HG02973 (cell line): ENCODE results near the gene TMEM186.
"Not testable (repeated sequence)": the region's sequence is repeated elsewhere in the genome, so short reads cannot be mapped to it uniquely, and the experiment has no call there.

ENCODE experiments used
- ATAC-seq: cut with Tn5 transposase; IDR thresholded peaks from one replicate; pipeline ENCODE4 v1.9.1; 2021; ENCODE audit warnings: moderate library complexity; ENCODE audit not compliant: unreplicated experiment

TMEM186 gene, protein sequence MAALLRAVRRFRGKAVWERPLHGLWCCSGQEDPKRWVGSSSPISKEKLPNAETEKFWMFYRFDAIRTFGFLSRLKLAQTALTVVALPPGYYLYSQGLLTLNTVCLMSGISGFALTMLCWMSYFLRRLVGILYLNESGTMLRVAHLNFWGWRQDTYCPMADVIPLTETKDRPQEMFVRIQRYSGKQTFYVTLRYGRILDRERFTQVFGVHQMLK

DNA sequence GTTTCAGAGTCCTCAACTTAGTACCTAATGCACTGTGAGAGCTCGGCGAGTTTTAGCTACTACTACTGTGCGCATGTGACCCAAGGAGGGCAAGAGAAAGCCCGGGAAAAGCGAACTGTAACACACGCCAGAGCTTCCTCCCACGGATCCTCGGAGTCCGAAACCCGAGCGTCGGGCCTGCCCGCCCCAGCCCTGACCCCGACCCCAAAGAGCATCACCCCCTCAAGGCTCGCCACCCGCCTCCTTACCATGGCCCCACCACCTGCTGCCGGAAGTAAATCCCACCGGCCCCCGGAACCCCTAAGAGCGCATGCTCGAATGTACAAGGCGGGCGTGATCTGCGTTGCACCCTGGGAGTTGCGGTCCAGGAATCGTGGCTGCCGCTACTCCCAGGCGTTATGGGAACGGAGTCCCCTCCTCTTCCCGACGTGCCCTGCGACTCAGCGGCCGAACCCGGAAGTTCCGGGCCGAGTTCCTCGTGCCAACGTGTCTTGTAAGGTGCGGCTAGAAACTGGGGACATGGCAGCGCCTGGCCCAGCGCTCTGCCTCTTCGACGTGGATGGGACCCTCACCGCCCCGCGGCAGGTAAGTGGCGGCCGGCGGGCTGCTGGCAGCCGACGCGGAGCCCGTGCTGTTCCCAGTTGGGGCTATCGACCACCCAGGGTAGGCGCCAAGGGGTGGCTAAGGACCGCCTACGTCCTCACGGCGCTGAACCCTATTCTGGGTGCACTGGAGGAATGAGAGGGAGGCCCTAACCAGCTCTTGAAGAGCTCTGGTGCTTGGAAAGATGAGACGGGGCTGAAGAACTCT is at the start of gene TMEM186, which contains the start of gene PMM2:
TSS of gene TMEM186 (minus strand) at position 276 of the 810 bp plus-strand sequence. CDS start at position 251, 25 bp downstream.
TSS of gene PMM2 (plus strand) at position 476 of the 810 bp plus-strand sequence. CDS start at position 520, 44 bp downstream.
- ATAC-seq = peak; percentile 92

DNA sequence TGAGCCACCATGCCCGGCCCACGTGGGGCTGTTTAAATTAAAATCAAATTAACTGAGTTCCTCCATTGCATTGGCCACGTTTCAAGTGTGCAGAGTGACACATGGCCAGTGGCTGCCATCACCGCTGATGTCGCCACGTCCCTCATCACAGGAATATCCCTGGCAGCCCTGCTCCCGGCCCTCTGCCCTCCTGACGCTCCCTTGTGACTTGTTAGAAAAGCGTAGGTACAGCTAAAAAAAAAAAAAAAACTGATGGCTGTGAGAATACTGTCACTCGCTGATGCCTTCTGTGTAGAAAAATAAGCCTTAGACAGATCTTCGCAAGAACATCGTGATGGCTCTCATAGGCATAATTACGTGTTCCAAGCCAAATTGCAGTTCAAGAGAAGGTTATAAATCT is 49.7 kb upstream of the TMEM186 start:
- no peak for ATAC-seq

DNA sequence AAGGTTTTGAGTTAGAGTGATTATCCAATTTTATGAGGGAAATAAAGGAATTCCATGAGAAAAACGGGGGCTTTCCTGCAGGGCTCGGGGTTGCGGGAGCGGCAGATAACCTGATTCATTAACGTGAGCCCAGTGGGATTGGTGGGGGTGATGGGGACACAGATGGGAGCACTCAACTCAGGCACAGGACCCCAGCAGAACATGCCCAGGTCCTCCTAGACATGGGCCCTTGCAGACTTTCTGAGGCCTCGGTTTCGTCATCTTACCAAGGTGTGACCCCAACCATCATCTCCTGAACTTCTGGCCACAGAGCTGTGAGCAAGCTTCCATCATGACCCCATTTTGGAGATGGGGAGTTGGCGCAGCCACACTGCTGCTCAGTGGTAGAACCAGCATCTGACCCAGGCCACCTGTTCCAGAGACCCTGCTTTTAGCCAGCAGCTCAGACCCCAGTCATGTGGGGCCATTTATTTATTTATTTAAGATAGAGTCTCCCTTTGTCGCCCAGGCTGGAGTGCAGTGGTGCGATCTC is 49.0 kb upstream of the TMEM186 start:
- no peak for ATAC-seq

DNA sequence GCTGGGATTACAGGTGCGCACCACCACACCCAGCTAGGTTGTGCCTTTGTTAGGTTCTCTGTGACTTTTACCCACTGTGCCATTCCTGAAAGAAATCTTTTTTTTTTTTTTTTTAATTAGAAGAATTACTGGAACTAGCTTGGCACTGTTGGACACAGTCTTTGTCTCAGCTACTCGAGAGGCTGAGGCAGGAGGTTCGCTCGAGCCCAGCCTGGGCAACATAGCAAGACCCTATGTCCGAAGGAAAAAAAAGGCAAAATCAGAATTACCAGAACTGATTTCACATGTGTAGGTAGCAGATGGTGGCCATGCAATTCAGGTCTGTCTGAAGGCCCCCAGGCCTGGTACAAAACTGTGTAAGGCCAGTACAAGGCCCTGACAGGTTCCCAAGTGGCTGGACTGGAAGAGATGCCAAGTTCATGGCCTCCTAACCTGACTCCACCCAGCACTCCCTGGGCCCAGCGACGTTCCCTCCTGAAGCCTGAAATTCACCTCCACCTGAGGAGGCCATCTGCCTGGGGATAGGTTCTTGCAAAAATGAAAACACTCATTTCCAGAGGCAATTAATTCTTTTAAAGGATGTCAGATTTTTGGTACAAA is 48.4 kb upstream of the TMEM186 start:
- ATAC-seq = no peak

DNA sequence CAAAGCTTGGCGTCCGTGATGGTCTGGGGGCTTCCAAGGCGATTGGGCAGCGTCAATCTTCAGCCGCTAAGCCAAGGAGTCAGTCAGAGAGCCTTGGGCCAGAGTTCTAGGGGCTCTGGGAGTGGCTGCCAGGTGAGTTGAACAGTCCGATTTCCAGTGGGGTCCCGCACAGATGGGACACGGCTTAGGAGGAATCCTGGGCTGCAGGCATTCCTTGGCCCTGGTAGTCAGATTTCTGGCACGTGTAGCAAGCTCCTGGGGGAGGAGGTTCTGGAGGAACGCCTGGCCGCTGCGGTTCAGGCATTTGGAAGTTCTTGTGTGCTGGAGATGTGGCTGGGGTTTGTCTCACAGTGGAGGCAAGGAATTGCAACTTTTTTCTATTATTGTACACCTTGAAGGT is 45.9 kb upstream of the TMEM186 start:
- ATAC-seq = not testable (repeated sequence)

DNA sequence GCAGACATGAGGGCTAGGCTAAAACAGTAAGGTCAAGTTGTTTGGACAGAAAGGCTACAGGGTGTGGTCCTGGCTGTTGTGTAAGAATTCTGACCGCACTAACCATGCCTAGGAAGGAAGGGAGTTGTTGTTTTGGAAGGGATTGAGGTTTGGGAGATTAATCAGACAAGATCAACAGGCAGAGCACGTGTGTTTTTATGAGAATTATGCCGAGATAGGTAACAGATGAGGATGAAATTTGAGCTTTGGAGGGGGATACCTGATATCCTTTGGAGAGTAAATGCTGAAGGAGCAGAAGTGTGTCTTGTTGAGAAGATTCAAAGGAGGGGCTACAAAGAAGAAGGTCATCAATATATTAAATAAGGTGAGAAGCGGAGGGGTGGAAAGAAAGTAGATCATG is 44.6 kb upstream of the TMEM186 start:
- not testable (repeated sequence) for ATAC-seq

DNA sequence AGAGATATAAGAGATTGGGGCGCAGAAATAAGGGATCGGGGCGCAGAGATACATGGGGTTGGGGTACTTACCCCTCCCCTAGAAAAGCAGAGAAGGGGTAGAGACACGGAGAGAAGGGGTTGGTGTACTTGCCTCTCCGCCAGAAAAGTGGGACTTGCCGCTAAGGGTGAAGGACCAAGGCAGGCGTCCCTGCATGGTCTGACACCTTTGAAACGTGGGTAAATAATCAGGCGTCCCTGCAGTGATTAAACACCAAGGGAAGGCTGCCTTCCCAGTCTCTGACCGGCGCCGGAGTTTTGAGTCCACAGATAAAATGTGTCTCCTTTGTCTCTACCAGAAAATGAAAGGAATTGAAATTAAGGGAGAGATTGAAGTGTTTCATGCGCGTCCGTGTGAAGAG is 40.2 kb upstream of the TMEM186 start:
- ATAC-seq = not testable (repeated sequence)

DNA sequence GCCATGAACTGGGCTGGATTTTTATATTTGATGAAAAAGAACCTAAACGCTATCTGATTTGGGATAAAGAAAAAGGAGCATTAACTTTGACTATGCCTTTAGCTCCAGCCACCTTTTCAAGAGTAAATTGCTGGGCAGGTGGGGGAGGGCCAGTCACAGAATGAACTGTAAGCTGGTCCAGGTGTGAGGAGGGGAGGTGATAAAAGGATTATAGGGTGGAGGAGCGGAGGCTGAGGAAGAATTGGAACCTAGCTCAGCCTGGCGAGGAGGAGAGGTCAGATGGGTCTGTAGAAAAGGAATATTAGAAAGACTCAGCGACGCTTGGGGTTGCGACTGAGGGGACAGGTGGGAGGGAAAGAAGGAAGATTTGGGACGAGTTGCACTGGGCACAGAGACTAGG is 39.4 kb upstream of the TMEM186 start:
- ATAC-seq = not testable (repeated sequence)

DNA sequence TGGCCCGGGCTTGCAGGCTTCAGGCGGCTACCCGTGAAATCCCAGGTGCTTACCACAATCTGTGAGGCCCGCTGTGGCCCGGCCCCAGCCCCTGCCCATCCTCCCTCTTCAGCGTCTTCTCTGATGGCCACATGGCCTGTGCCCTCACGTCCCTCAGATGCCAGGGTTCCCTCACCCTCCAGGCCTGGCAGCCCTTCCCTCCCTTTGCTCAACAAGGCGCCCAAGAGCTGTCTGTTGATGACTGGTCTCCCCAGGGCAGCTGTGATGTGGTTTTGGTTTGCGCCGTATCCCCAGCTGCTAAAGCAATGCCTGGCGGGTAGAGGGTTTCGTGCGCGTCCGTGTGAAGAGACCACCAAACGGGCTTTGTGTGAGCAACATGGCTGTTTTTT is 35.3 kb upstream of the TMEM186 start:
- ATAC-seq = no peak

DNA sequence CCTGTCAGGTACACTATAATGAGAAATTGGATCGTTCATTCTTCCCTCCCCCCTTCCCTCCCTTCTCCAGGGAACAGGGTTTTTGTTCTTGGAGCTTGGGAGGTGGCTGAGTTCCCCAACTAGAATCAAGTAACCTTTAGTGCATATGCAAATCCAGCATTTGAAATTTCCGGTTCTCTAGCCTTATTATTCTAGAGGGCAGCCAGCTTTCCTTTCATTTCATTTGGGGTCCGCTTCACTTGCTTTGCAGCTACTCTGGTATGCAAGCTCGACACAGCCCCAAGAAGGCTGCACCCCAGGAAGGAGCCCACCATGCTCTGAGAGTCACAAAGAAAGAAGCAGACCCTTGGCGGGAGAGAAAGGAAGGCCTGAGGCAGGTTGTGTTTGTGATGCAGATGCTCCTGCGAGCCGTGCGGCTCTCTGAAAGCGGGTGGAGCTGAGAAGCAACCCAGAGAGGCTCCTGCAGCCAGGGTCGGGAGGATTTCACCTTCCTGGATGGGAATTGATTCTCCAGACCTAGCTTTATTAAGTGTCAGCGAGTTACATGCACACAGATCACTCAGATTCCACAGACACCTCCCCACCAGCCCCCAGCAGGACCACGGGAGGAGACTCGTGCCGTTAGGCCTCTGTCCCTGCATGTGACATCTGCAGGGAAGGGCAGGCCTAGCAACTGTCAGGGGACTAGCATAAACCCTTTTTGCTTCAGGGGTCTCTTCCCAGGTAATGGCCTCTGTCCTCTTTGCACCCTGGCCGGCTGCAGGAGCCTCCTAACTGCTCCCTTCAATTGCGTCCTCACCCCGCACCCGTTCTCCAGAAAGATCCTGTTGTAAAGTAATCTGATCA is 34.7 kb upstream of the TMEM186 start:
- ATAC-seq = no peak

DNA sequence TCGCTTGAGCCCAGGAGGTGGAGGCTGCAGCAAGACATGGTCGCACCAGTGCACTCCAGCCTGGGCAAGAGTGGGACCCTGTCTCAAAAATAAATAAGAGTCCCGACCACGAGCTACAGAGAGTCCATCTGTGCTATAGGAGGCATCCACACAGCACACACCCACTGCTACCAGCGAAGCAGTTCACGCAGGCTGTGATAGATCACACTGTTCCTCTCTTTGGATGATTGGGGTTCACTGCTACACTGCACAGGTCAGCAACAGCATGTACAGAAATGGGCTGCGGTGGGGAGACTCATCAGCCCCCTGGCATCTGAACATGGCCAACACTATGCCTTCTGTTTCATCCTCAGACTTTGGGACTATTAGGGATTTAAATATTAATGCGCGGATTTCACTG is 34.0 kb upstream of the TMEM186 start:
- ATAC-seq = no peak

DNA sequence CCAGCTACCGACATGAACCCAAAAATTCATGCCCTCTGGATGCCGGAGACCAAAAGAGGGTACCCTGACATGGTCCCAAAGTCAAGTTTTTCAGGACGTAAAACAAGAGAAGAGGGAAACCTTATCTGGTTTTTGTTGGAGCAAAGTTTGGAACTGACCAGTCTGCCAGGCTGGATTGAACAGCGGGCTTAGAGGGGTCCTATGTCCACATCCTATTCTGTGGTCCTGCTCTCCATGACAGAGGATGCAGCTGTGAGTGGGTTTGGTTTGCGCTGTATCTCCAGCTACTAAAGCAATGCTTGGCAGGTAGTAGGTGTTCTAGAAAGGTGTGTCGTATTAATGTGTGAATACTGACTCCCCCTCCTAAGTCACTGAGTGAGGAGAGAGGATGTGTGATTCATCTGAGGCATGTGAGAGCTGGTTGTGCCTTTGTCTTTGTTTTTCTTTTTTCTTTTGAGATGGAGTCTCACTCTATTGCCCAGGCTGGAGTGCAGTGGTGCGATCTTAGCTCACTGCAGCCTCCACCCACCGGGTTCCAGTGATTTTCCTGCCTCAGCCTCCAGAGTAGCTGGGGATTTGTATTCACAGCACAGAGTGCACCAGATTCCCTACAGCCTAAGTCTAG is 31.2 kb upstream of the TMEM186 start:
- no peak for ATAC-seq

DNA sequence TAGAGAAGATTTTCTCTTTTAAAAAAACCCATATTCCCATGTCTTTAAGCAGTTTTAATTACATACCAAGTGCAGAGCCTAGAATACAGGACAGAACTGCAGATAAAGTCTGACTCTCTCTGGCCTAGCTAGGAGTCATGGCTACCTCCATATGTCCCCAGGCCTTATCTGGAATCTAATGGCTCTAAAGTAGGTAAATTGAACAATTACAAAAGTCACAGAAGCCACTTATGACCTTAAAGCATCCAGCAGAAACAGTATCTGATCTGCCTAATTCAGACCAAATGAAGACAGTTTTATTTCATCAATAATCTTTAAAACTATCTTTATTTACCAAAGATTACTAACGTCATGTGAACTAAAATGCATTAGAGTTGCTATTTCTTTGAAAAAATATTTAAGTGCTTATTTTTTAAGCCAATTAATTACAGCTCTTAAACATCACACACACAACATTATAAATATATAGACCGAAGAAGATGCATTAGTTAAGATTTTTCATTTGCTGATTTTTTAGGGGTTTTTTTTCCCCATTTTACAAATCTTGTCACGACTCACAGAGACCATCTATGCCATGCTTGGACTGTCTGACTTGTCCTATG is 28.9 kb upstream of the TMEM186 start:
- ATAC-seq = no peak

DNA sequence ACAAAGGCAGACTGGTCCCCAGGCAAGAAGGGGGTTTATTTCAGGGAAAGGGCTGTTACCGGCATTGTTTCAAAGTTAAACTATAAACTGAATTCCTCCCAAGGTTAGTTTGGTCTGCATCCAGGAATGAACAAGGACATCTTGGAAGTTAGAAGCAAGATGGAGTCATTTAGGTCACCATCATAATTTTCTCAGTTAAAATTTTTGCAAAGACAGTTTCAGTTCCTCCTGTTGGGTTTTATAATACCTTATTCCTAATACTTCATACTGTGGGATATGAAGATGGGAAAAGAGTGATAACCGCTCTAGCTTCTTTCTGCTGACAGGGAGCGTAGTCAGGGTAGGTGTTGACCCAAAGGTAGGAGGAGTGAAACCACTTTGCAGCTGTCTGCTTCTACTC is 25.0 kb upstream of the TMEM186 start:
- ATAC-seq = no peak

DNA sequence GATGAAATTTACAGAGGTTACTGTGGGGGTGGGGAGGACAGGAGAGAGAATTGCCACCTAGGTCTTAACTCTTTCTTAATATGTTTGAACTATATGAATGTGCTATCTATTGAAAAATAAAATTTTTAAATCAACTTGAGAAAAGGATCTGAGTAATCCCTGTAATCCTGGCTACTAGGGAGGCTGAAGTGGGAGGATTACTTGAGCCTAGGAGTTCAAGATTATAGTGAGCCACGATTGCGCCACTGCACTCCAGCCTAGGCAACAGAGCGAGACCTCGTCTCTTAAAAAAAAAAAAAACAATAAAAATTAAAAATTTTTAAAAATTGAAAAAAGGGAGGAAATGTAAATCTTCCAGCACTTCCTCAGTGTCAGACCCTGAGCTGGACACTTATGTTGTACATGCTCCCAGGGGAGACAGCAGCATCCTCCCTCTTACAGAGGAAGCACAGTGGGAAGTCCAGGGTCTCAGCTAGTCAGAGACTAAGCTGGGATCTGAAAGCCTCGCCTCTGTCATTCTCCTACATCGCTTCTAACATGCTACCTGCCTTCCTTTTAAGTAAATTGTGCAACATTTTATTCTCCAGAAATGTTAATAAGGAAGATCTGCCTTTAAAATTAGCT is 22.1 kb upstream of the TMEM186 start:
- no peak for ATAC-seq

DNA sequence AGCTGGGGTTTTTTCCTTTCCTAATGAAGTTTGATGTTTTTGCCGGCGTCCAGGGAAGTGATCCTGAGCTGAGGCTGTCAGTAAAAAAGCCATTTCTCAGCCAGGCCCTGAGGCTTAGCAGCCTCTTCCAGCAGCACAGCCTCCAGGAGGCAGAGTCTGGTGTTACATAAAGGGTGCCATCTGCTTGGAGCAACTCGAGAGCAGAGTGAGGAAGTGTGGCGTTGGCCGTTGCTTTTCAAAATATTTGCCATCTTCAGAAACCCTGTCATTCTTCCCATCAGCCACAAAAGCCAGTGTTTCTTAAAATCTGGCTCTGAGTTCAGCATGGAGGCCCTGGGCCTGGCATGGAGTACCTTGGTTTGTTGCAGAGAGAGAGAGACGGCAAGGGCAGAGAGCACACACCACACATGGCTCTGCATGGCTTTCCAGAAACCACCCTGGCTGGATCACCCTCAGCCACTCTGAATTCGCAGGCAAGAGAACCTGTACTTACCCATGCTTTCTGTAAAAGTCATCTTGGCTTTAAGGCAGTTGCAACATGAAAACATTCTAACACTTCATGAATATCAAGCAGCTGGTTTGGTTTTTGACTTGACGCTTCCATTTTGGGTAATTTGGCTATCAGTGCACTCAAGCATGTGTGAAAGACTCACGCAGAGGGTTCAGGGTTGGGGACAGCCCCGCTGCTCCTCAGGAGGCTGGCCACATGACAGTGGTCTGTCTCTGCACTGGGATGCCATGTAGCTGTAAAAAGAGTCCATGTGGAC is 21.2 kb upstream of the TMEM186 start:
- ATAC-seq = peak; percentile 66

DNA sequence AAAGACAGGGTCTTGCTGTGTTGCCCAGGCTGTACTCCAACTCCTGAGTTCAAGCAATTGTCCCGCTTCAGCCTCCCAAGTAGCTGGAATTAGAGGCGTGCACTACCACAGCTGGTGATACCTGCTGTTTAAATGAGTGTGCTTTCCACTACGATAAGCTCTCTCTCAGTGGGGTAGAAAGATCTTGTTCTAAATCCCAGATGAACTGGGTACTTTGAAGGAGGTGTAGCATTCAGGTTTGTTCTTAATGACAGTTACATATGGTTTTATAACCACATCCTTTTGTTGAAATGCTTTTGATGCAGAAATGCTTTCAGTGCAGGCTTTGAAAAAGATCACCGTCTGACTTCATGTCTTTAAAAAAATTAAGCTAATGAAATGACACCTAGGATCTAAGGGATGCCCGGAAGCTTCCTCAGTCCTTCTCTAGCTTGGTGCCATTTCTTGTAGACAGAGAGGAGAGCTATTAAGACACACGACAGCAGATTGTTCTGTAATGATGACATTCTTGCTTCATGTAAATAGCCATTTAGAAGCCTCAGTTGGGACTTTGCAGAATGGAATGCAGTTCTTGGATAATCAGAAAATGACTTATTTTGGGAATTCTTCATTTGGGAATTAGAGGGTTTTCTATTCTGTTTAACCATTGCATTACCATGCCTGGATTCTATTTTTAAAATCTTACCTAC is 19.7 kb upstream of the TMEM186 start:
- no peak for ATAC-seq
